Endothelial cell of umbilical vein (primary cell): Measurements from ENCODE around the gene SUPT4H1. TPM values are rescaled to one million over a fixed set of nuclear protein-coding genes. Genes with fewer than 3 reads are reported as not detected.

Experiments
- BruUV-seq: library from RNA; stranded (reverse); fragments of 400-500 nt; replicated peaks from 2 replicates; lab custom pipeline; 2021; lab: Mats Ljungman, UMichigan
- CTCF ChIA-PET: fragments of 300-600, 350-600 bp; sonication (Branson Sonifier 250); formaldehyde crosslinking; loops from one replicate; lab custom pipeline; 2021; ENCODE audit warnings: antibody characterized with exemption, inconsistent platforms; lab: Charles Lee
- POLR2A ChIA-PET: fragments of 300-600, 350-600 bp; sonication (Branson Sonifier 250); formaldehyde crosslinking; loops from one replicate; lab custom pipeline; 2021; ENCODE audit warnings: antibody characterized with exemption, inconsistent platforms; lab: Charles Lee
- DNase-seq: peaks from one replicate; pipeline ENCODE4 v3.0.0-alpha.2; 2011; ENCODE audit warnings: low read depth, low spot score
- FAIRE-seq: peaks from 2 replicates; lab custom pipeline; 2011; peaks lifted over from hg19 to GRCh38; lab: Jason Lieb, UNC
- H2AFZ ChIP-seq: 2 replicates; pipeline ENCODE4 v1.6.0; 2012; ENCODE audit warnings: low read depth, low read length, control low read depth, inconsistent platforms
- H3K27ac ChIP-seq: 2 replicates; pipeline ENCODE4 v1.5.1; 2011; ENCODE audit warnings: low read depth, mild to moderate bottlenecking, control low read depth, low read length, moderate library complexity; ENCODE audit not compliant: insufficient read depth
- H3K27me3 ChIP-seq, 2 experiments: 2 replicates each; pipeline versions ENCODE4 v1.6.0 to v1.6.1; 2011; ENCODE audit warnings: low read length in 2 of 2, mixed read lengths in 1 of 2; ENCODE audit not compliant: control insufficient read depth in 2 of 2, insufficient read depth in 2 of 2
- H3K36me3 ChIP-seq, 2 experiments: 2 replicates in 1 of 2; 3 replicates in 1 of 2; pipeline ENCODE4 v1.5.1; 2011; ENCODE audit warnings: low read length in 2 of 2, mild to moderate bottlenecking in 1 of 2, moderate library complexity in 1 of 2; ENCODE audit not compliant: control insufficient read depth in 2 of 2, insufficient read depth in 2 of 2; ENCODE audit errors: extremely low read depth in 1 of 2
- H3K4me1 ChIP-seq: 3 replicates; pipeline ENCODE4 v1.5.1; 2011; ENCODE audit warnings: mild to moderate bottlenecking, low read length; ENCODE audit not compliant: control insufficient read depth, insufficient read depth; ENCODE audit errors: extremely low read depth
- H3K4me2 ChIP-seq: 2 replicates; pipeline ENCODE4 v1.6.1; 2011; ENCODE audit warnings: low read length, control low read depth, mixed read lengths; ENCODE audit not compliant: insufficient read depth
- H3K4me3 ChIP-seq, 3 experiments: fragments of 200-600 bp in 1 of 3; sonication (generic), shearing (Covaris generic) in 1 of 3; replicated peaks in 1 of 3; 2 replicates each; pipeline ENCODE4 v1.5.1; 2011 to 2016; ENCODE audit warnings: control low read depth in 3 of 3, low read length in 3 of 3, mild to moderate bottlenecking in 2 of 3, inconsistent platforms in 1 of 3, low read depth in 1 of 3, moderate library complexity in 1 of 3; ENCODE audit not compliant: insufficient read depth in 1 of 3
- H3K79me2 ChIP-seq: 2 replicates; pipeline ENCODE4 v1.6.0; 2012; ENCODE audit warnings: low read length, inconsistent platforms; ENCODE audit not compliant: control insufficient read depth, insufficient read depth
- H3K9ac ChIP-seq: replicated peaks from 2 replicates; pipeline ENCODE3; 2011; ENCODE audit warnings: low read length, control low read depth; ENCODE audit not compliant: insufficient read depth; ENCODE audit errors: extremely low read depth
- H3K9me1 ChIP-seq: replicated peaks from 3 replicates; pipeline ENCODE4 v1.6.0; 2011; ENCODE audit warnings: mild to moderate bottlenecking, low read length; ENCODE audit not compliant: control insufficient read depth, insufficient read depth; ENCODE audit errors: extremely low read depth
- H3K9me3 ChIP-seq: replicated peaks from 2 replicates; pipeline ENCODE4 v1.5.1; 2012; ENCODE audit warnings: low read length, inconsistent platforms; ENCODE audit not compliant: control insufficient read depth, insufficient read depth
- H4K20me1 ChIP-seq: replicated peaks from 2 replicates; pipeline ENCODE3; 2011; ENCODE audit warnings: mild to moderate bottlenecking, low read length; ENCODE audit not compliant: control insufficient read depth, insufficient read depth; ENCODE audit errors: extremely low read depth
- CTCF ChIP-seq, 2 donors: IDR thresholded peaks; 1 replicate in 1 of 2; 2 replicates in 1 of 2; pipeline ENCODE4 v1.5.1; 2011; ENCODE audit warnings: low read length in 2 of 2, mild to moderate bottlenecking in 2 of 2, moderate library complexity in 2 of 2, control low read depth in 1 of 2, inconsistent platforms in 1 of 2, low read depth in 1 of 2; ENCODE audit not compliant: insufficient read depth in 1 of 2; ENCODE audit errors: extremely low read depth in 1 of 2
- EZH2 ChIP-seq: IDR thresholded peaks from 2 replicates; pipeline ENCODE4 v1.6.1; 2012; ENCODE audit warnings: borderline replicate concordance, low read depth, mild to moderate bottlenecking, moderate library complexity, low read length, inconsistent platforms; ENCODE audit not compliant: severe bottlenecking
- FOS ChIP-seq: IDR thresholded peaks from 2 replicates; pipeline ENCODE4 v1.6.1; 2011; ENCODE audit warnings: mild to moderate bottlenecking, low read length, moderate library complexity, borderline replicate concordance; ENCODE audit not compliant: insufficient read depth
- GATA2 ChIP-seq: IDR thresholded peaks from 2 replicates; pipeline ENCODE4 v1.7.0; 2011; ENCODE audit warnings: low read depth, mild to moderate bottlenecking, moderate library complexity, mixed read lengths, low read length; ENCODE audit not compliant: insufficient read length, insufficient read depth
- JUN ChIP-seq: IDR thresholded peaks from 2 replicates; pipeline ENCODE4 v1.6.1; 2011; ENCODE audit warnings: borderline replicate concordance, low read depth; ENCODE audit not compliant: insufficient read length, insufficient read depth
- MAX ChIP-seq: IDR thresholded peaks from 2 replicates; pipeline ENCODE4 v1.6.1; 2011; ENCODE audit not compliant: insufficient read depth, insufficient read length
- MYC ChIP-seq: IDR thresholded peaks from one replicate; pipeline ENCODE4 v1.6.1; 2011; ENCODE audit warnings: mild to moderate bottlenecking, low read depth, low read length
- POLR2A ChIP-seq: IDR thresholded peaks from 2 replicates; pipeline ENCODE4 v1.6.1; 2012; ENCODE audit warnings: low read depth, mild to moderate bottlenecking, control low read depth, low read length
- POLR2AphosphoS5 ChIP-seq: IDR thresholded peaks from 2 replicates; pipeline ENCODE4 v1.6.1; 2012; ENCODE audit warnings: low read depth, mild to moderate bottlenecking, control low read depth, low read length, moderate library complexity; ENCODE audit not compliant: insufficient read depth
- dilution Hi-C: fragments of 300-500 bp; cut with MboI; formaldehyde crosslinking; loops from one replicate; pipeline ENCODE4 v1.15.0; 2019; ENCODE audit warnings: low sequenced_read_pairs; ENCODE audit not compliant: extremely low pct_ligation_motif_present
- intact Hi-C: fragments of 100-400 bp; cut with micrococcal nuclease; formaldehyde crosslinking; loops from one replicate; pipeline ENCODE4 v1.10.0; 2022
- polyA plus RNA-seq, 4 experiments: library from polyadenylated mRNA; depleted of rRNA in 3 of 4; stranded (reverse) in 3 of 4; unstranded in 1 of 4; fragments of >200 nt; gene quantifications; 2 replicates each; pipeline versions ENCODE4 v1.2.1 to v1.2.3, GENCODE V29; 2011 to 2012; ENCODE audit warnings: missing spikeins in 1 of 4
- total RNA-seq: library from RNA; stranded (reverse); gene quantifications from 2 replicates; pipeline ENCODE4 v1.2.3, GENCODE V29; 2021

SUPT4H1 gene
- total and polyA plus RNA-seq, 2 donors (not counting 3 experiments of a cell fraction or from before 2014, with no cell fraction given) = 77.5 to 154 TPM

- no peak for DNase-seq
- Histone ChIP-seq H3K27ac (no peak overlapping the region), H3K36me3 (no peaks in the 10 kb centered on the region), H3K4me3 (no peak overlapping the region), H3K9ac (no peak overlapping the region), H3K9me1 (no peaks in the 10 kb centered on the region), H3K4me2 (no peak overlapping the region), H2AFZ (no peak overlapping the region), H3K9me3 (no peaks in the 10 kb centered on the region), H3K79me2 (no peaks in the 10 kb centered on the region), H3K27me3 (peaks cover 23 to 25% of the 10 kb centered on the region in 2 experiments), H3K4me1 (no peaks in the 10 kb centered on the region), H4K20me1 (no peaks in the 10 kb centered on the region)
- no TSS peak for BruUV-seq
- ChIA-PET POLR2A (no interaction called here), CTCF (interaction anchor here (1.4 kb wide), 1 partner anchor 16 kb away, joined by 3 read pairs; no protein-coding TSS in a partner anchor)
- no peak for TF ChIP-seq EZH2
- TF ChIP-seq JUN = no peak
- no peak for TF ChIP-seq MAX
- TF ChIP-seq CTCF (IDR thresholded peaks at IDR 0.05; ENCODE audit: extremely low read depth in 1 of 2, insufficient read depth in 1 of 2, low read depth in 1 of 2, low read length in 2 of 2) = no peak
- TF ChIP-seq POLR2A = no peak
- no peak for TF ChIP-seq GATA2
- TF ChIP-seq MYC = no peak
- no peak for TF ChIP-seq FOS
- TF ChIP-seq POLR2AphosphoS5 = no peak
- FAIRE-seq = no peak
- intact Hi-C loops (no loop called here), dilution Hi-C loops (no loop called here)
Measured at GRCh38 chr17:58323366-58324055, 28.5 kb downstream of the SUPT4H1 start.
